Loucy (cell line): ENCODE results near the gene HMMR.

Experiments
- H2AFZ ChIP-seq: fragments of 200-600 bp; sonication (generic); 2 replicates; pipeline ENCODE4 v1.6.0; 2016; ENCODE audit warnings: antibody characterized with exemption, mild to moderate bottlenecking, low read length, moderate library complexity
- H3F3A ChIP-seq: fragments of 200-600 bp; 2 replicates; pipeline ENCODE4 v1.6.0; 2016; ENCODE audit warnings: antibody characterized with exemption, low read depth, mild to moderate bottlenecking
- H3K27me3 ChIP-seq: fragments of 200-600 bp; sonication (generic); 2 replicates; pipeline ENCODE4 v1.6.1; 2014; ENCODE audit warnings: low read length, mild to moderate bottlenecking; ENCODE audit not compliant: insufficient read depth, poor library complexity, severe bottlenecking
- H3K36me3 ChIP-seq: fragments of 200-600 bp; sonication (generic); 2 replicates; pipeline ENCODE4 v1.6.1; 2016; ENCODE audit warnings: low read length; ENCODE audit not compliant: insufficient read depth
- H3K4me1 ChIP-seq: fragments of 200-600 bp; sonication (generic); 2 replicates; pipeline ENCODE4 v1.5.1; 2014; ENCODE audit warnings: low read length, mild to moderate bottlenecking; ENCODE audit not compliant: insufficient read depth, poor library complexity, severe bottlenecking
- H3K4me2 ChIP-seq: fragments of 200-600 bp; sonication (generic); 2 replicates; pipeline ENCODE4 v1.6.0; 2014; ENCODE audit warnings: antibody characterized with exemption, low read length, low read depth, mild to moderate bottlenecking; ENCODE audit not compliant: poor library complexity, severe bottlenecking
- H3K4me3 ChIP-seq: fragments of 200-600 bp; sonication (generic); 2 replicates; pipeline ENCODE4 v1.5.1; 2014; ENCODE audit warnings: low read length, mild to moderate bottlenecking, mixed read lengths; ENCODE audit not compliant: poor library complexity, severe bottlenecking
- H3K79me2 ChIP-seq: fragments of 200-600 bp; sonication (generic); 2 replicates; pipeline ENCODE4 v1.6.1; 2014; ENCODE audit warnings: low read length; ENCODE audit not compliant: insufficient read depth
- H3K9ac ChIP-seq: fragments of 200-600 bp; sonication (generic); 2 replicates; pipeline ENCODE4 v1.6.0; 2014; ENCODE audit warnings: mild to moderate bottlenecking, low read depth, low read length, moderate library complexity; ENCODE audit not compliant: poor library complexity, severe bottlenecking
- H3K9me2 ChIP-seq: fragments of 200-600 bp; sonication (generic); replicated peaks from 2 replicates; pipeline ENCODE4 v1.6.1; 2016; ENCODE audit warnings: low read depth, low read length, mixed read lengths
- H3K9me3 ChIP-seq: fragments of 200-600 bp; sonication (generic); 2 replicates; pipeline ENCODE4 v1.6.1; 2014; ENCODE audit warnings: mild to moderate bottlenecking, antibody characterized with exemption, low read length, low read depth; ENCODE audit not compliant: insufficient read depth
- H4K20me1 ChIP-seq: fragments of 200-600 bp; sonication (generic); 2 replicates; pipeline ENCODE4 v1.6.0; 2014; ENCODE audit warnings: antibody characterized with exemption, low read length, mild to moderate bottlenecking; ENCODE audit not compliant: insufficient read depth, poor library complexity, severe bottlenecking
- EZH2phosphoT487 ChIP-seq: fragments of 200-600 bp; IDR thresholded peaks from 2 replicates; pipeline ENCODE4 v1.6.1; 2018; ENCODE audit warnings: antibody characterized with exemption, mild to moderate bottlenecking, moderate library complexity, borderline replicate concordance
- TF ChIP-seq, protein P1 (sequence below): fragments of 200-600 bp; sonication (generic); conservative IDR thresholded peaks from 2 replicates; pipeline ENCODE4 v1.5.1; 2014; ENCODE audit warnings: mild to moderate bottlenecking, antibody characterized with exemption, low read length

The HMMR gene

DNA sequence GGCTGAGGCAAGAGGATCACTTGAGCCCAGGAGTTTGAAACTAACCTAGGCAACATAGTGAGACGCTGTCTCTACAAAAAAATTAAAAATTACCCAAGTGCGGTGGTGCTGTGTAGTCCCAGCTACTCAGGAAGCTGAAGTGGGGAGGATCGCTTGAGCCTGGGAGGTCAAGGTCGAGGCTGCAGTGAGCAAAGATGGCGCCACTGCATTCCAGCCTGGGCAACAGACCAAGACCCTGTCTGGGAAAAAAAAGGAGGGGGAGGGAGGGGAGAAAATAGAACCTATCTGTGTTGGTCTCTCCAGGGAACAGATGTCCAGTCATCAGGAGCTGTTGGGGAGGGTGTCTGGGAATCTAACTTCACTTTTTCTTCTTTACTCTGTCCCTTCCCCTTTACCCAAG lies 69.3 kb downstream of the HMMR start:
- Histone ChIP-seq H3K27me3 (no peaks in the 10 kb centered on the region), H3K79me2 (no peaks in the 10 kb centered on the region), H2AFZ (no peak overlapping the region), H3K36me3 (no peaks in the 10 kb centered on the region), H3K4me3 (no peak overlapping the region), H3K4me2 (no peak overlapping the region), H3K9me3 (no peaks in the 10 kb centered on the region), H3K4me1 (no peaks in the 10 kb centered on the region), H3K9me2 (no peaks in the 10 kb centered on the region), H3K9ac (no peak overlapping the region), H3F3A (no peaks in the 10 kb centered on the region), H4K20me1 (no peaks in the 10 kb centered on the region)
- TF ChIP-seq, protein P1, sequence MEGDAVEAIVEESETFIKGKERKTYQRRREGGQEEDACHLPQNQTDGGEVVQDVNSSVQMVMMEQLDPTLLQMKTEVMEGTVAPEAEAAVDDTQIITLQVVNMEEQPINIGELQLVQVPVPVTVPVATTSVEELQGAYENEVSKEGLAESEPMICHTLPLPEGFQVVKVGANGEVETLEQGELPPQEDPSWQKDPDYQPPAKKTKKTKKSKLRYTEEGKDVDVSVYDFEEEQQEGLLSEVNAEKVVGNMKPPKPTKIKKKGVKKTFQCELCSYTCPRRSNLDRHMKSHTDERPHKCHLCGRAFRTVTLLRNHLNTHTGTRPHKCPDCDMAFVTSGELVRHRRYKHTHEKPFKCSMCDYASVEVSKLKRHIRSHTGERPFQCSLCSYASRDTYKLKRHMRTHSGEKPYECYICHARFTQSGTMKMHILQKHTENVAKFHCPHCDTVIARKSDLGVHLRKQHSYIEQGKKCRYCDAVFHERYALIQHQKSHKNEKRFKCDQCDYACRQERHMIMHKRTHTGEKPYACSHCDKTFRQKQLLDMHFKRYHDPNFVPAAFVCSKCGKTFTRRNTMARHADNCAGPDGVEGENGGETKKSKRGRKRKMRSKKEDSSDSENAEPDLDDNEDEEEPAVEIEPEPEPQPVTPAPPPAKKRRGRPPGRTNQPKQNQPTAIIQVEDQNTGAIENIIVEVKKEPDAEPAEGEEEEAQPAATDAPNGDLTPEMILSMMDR = no peak
- TF ChIP-seq EZH2phosphoT487 = no peak

DNA sequence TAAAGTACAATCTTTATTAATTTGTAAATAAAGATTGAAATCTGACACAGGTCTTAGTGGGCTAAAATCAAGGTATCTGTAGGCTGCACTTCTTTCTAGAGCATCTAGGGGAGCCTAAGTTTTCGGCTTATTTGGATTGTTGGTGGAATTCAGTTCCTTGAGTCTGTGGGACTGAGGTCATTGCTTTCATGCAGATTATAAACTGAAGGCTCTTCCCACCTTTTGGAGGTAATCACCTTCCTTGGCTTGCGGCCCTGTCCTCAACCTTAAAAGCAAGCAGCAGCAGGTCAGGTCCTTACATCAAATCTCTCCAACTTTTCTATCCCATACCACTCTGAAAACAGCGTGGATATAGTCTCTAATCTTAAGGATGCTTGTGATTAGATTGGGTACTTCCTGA lies 70.8 kb downstream of the HMMR start:
- Histone ChIP-seq H3F3A (no peaks in the 10 kb centered on the region), H4K20me1 (no peaks in the 10 kb centered on the region), H3K4me1 (no peaks in the 10 kb centered on the region), H3K9ac (no peak overlapping the region), H3K9me2 (no peaks in the 10 kb centered on the region), H3K9me3 (no peaks in the 10 kb centered on the region), H3K27me3 (no peaks in the 10 kb centered on the region), H2AFZ (no peak overlapping the region), H3K36me3 (no peaks in the 10 kb centered on the region), H3K79me2 (no peaks in the 10 kb centered on the region), H3K4me2 (no peak overlapping the region), H3K4me3 (no peak overlapping the region)
- no peak for TF ChIP-seq EZH2phosphoT487
- TF ChIP-seq, protein P1 = no peak

DNA sequence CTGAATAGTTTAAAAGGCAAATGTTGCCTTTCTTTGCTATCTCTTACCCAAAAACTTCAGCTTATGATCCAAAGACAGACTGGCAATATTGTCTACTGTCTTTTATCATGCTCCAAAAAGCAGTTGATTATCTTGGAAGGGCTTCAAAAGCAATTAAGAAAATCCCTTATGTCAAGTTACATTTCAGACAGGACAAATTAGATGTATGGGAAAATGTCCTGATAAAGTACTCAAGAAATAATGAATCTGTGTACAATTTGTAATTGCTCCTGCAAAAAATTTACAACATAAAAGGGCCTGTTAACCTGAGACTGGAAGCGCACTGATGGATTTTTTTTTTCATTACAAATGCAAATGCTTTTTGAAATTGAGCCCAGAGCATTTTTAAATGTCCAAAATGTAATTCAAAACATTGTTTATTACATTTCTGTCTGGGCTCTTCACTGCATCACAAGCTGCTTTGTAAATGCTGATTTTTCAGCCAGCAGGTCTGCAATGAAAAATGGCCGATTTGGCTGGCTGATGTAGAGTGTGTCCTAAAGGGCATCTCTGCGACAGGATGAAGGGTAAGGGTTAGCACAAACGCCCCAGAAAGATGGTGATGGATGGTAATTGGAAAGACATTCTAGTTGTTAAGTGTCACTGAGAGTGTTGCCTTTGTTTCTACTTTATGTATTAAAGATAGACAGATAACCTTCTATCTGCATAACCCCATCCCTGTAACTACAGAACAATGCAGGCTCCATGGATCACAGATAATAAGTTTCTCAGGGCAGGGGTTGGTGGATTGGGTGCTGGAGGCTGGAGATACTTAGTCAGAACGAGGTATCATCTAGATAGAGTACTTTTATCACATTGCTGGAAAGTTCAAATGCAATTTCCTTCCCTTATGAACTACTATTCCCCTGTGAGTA lies 72.0 kb downstream of the HMMR start:
- Histone ChIP-seq H4K20me1 (no peaks in the 10 kb centered on the region), H3K79me2 (no peaks in the 10 kb centered on the region), H3F3A (no peaks in the 10 kb centered on the region), H3K36me3 (no peaks in the 10 kb centered on the region), H3K9me2 (no peaks in the 10 kb centered on the region), H3K4me2 (no peak overlapping the region), H3K4me3 (no peak overlapping the region), H2AFZ (no peak overlapping the region), H3K4me1 (no peaks in the 10 kb centered on the region), H3K27me3 (no peaks in the 10 kb centered on the region), H3K9ac (no peak overlapping the region), H3K9me3 (no peaks in the 10 kb centered on the region)
- no peak for TF ChIP-seq EZH2phosphoT487
- TF ChIP-seq, protein P1 = no peak
